CD4-positive, alpha-beta T cell treated with Interleukin-17A for 1 hour (primary cell): ENCODE measurements around the gene CDC40.
A peak's percentile ranks its signal among the peaks of the same experiment; 100 is the strongest.
"Not testable (repeated sequence)": the region's sequence is repeated elsewhere in the genome, so short reads cannot be mapped to it uniquely, and the experiment has no call there.

Experiments used
- DNase-seq: peaks from one replicate; pipeline ENCODE4 v3.0.0-alpha.2; 2020

The CDC40 gene

DNA sequence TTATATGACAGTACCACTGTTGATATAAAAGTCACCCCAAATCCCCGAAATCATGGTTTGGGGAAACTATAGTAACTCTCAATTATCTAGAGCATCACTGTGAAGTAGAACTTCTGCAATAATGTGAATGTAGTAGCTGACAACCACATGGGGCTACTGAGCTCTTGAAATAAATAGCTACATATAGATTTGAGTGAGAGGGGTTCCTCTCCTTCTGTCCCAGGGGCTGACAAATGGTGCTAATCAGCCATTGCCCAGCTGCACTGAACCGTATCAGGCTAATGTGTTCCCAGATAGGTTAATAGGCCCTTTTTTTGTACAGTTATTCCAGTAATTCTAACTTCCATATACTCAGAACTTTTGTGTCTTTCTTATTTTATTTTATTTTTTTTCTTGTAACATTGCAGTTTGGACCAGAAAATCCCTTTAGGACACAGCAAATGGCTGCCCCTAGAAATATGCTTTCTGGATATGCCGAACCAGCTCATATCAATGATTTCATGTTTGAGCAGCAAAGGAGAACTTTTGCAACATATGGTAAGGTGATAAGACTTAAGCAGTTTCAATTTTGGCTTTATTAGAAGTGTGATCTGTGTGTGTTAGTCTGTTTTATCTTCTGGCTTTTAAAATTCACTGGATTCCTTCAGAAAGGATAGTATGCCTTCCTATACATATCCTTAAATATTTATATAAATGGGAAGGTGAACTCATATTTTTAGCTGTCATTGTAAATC is 21.1 kb downstream of the CDC40 start:
- DNase-seq, result no peak

DNA sequence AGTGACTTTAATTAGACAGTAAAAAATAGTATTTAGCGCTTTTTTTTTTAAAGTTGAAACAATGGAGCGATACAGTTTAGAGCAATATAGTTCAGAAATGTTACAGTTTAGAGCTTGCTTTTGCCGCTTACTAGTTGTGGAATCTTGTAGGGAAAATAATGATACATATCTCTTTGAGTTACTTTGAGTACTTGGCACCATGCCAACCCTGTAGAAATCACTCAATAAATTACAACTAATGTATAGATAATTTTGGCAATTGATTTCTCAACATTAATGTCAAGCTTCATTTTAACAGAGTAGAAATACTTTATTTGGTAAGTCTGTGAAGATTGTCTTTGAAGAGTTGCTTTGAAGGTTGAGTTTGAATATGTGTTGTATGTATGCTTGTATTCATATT is 27.4 kb downstream of the CDC40 start:
- no peak for DNase-seq

DNA sequence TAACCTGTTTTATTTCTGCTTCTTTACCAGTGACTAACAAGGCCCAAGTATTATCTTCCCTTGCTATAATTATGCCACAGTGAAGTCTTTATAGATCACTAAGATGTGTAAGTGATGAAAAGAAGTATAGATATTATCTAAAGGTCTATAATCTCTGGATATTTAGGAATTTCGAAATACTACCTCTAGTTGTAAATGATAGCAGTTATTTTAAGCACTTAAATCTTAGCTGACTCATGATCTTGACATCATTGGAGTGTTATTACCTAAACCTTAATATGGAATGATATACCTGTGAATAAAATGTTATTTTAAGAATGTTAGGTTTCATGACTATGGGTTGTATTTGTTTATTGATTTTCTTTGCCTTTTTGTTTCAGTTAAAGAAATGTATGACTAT is 31.5 kb downstream of the CDC40 start:
- no peak for DNase-seq

DNA sequence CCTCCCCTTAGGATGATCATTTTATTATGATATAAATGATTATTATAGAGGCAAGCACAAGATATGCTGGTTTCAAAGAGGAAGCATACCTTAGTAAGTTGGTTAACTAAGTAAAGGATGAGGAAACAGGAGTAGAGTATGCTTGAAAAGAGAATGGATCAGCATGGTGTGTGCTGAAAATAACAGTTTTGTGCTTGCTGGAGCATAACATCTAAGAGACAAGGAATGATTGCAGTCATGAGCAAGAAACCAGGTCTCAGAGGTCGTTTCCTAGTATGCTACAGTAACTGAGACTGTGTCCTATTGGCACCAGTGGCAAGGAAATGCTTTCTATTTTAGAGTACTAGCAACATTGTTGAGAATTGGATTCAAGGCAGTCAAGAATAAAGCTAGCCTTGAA is 34.1 kb downstream of the CDC40 start:
- DNase-seq, result no peak

DNA sequence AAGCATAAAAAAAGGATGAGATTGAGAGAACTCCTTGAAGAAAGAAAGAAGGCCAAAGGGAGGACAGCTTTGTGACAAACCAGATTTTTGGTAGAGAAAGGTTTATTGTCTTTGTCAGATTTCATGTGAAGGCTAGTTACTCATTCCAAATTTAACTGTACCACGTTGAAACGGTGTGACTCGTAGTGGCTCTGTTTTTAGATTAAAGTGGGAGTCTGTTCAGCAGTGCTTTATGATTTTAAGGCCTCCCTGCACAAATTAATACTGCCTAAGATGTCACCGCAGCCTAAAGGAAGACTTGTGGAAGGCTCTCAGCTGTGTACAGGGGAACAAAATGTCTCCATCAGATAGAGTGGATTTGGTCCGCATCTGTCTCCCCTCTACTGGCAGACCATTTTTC is 35.9 kb downstream of the CDC40 start:
- DNase-seq, result no peak

DNA sequence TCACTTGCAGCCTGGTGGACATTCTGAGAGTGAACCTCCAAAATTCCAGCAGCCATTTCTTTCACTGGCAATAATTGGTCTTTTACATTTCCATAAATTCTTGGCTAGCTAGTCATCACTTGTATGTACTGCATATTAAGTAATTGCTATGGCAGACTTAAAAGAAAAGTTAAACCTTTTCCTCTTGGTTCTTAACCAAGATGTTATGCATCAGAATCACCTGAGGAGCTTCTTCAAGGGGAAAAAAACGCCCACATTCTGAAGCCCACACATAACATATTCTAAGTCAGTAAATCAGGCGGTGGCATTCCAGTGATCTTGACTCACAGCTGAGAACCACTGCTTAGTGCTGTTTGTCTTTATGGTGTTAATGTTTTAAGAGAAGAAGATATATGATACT is 37.0 kb downstream of the CDC40 start:
- no peak for DNase-seq

DNA sequence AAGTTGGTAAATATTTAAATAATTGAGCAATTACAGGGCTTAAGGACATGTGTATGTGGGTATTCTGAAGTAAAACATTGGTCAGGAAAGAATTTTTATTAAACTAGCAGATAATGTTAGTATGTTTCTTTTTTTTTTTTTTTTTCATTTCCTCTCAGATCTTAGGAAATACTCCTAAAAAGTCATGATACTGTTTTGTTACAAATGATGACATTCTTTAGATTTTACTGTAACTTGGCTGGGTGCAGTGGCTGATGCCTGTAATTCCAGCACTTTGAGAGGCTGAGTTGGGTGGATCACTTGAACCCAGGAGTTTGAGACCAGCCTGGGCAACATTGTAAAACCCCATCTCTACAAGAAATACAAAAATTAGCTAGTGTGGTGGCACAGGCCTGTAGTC is 41.5 kb downstream of the CDC40 start:
- no peak for DNase-seq

DNA sequence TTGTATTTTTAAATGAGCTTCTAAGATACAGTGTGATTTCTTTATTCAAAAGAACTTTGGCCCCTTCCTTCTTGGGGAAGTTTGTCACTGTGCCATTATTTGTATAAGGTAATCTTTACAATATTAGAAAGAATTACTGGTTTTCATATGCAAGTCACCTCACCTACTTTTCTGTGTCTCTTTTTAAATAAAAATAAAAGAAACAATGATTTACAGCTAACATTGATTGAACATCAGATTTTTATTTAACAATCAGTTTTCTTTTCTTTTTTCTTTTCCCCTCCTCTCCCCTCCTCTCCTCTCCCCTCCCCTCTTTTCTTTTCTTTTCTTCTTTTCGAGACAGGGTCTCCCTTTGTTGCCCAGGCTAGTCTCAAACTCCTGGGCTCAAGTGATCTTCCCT is 46.0 kb downstream of the CDC40 start:
- no peak for DNase-seq

DNA sequence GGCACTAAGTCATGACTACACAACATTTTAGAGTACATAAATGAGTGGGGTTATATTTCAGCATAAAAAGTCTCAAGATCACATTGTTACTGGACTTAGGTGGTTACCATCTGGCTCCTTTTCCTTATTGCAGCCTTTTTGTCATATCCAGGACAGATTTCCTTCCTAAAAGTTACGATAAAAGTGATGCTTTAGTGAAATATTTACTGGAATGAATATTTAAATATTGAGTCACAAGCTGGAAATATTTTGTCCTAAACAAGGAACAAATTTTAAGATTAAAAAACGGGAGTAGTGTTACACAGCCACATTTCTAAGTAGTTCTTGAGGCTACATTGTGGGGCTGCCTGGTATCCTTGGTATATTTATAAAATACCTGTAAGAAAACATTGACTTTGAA is 52.2 kb downstream of the CDC40 start:
- no peak for DNase-seq

DNA sequence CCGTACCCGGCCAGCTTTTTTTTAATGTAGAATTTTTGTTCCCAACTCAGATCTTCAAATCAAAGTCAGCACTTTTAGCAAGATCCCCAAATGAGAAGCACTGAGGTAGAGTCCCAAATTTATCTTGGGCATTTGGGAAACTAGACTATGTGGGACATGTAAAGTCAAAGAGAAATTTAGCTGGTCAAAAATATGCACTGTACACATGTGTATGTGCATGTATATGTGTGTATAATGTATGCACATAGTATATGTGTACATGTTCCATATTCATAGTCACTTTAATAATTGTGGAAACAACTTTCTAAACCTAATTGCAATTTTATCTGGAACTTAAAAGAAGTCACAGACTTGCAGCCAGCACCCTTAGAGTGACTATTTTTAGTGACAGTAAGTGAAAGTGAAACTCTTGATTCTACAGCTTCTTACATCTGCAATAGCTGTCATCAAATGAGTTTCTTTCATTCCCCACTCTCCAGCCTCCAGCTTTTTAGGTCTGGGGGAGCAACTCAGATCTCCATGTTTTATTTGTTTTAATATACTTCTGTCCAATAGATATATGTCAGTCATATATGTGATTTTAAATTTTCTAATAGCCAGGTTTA is 53.6 kb downstream of the CDC40 start:
- DNase-seq, result peak; percentile 22

DNA sequence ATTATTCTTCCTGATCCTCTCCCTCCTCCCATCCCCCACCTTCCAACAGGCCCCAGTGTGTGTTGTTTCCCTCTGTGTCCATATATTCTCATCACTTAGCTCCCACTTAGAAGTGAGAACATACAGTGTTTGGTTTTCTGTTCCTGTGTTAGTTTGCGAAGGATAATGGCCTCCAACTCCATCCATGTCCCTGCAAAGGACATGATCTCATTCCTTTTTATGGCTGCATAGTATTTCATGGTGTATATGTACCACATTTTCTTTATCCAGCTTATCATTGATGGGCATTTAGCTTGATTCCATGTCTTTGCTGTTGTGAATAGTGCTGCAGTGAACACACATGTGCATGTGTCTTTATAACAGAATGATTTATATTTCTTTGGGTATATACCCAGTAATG is 55.8 kb downstream of the CDC40 start:
- not testable (repeated sequence) for DNase-seq

DNA sequence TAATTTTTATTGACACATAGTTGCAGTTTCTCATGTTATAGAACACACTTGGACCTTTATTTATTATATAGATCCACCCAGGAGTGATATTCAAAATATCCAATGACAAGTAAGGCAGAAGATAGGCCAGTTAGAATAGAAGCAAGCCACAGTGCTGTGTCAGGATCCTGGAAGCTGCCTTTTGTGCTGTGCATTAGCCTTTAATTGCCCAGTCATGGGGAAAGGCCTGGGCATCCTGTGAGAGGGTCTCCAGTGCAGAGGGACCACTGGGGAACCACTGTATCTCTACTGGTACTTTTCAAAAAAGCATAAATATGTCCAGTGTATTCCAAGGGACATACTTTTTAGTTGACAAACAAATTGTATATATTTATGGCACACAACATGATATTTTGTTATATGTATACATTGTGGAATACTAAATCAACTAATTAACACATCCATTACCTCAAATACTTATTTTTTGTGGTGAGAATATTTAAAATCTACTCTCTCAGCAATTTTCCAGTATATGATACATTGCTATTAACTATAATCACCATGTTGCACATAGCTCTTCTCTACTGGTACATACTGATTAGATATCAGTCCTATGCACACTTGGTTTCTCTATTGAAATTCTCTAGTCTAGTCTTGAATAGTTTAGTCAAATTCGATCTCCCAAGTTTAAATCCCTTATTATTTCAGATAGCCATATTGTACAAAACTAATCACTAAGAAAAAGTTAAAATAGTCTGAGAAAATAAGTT is 59.5 kb downstream of the CDC40 start:
- no peak for DNase-seq

DNA sequence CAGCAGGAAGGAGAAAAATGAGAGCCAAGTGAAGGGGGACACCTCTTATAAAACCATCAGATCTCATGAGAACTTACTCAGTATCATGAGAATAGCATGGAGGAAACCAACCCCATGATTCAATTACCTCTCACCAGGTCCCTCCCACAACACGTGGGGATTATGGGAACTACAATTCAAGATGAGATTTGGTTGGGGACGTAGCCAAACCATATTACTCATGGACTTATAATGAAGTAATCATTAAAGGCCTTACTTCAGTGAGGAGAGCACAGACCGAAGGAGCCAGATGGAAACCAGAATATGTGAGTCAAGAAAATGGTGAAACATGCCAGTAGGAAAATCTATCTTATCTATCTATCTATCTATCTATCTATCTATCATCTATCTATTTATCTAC is 64.4 kb downstream of the CDC40 start:
- not testable (repeated sequence) for DNase-seq

DNA sequence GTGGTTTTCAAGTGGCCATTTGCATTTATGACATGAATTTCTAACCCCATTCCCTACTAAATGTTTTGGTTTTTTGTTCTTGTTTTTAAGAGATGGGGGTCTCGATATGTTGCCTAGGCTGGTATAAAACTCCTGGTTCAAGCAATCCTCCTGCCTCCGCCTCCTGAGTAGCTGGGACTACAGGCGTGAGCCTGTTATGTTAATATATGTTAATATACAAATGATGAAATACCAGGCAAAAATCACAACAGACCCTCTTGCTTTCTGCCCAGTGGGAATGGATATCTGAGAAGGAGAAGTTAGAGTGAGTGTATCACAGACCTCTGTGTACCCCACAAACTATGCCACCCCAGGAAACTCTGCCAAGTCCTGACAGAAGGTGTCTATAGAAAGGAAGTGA is 66.2 kb downstream of the CDC40 start:
- DNase-seq, result no peak

DNA sequence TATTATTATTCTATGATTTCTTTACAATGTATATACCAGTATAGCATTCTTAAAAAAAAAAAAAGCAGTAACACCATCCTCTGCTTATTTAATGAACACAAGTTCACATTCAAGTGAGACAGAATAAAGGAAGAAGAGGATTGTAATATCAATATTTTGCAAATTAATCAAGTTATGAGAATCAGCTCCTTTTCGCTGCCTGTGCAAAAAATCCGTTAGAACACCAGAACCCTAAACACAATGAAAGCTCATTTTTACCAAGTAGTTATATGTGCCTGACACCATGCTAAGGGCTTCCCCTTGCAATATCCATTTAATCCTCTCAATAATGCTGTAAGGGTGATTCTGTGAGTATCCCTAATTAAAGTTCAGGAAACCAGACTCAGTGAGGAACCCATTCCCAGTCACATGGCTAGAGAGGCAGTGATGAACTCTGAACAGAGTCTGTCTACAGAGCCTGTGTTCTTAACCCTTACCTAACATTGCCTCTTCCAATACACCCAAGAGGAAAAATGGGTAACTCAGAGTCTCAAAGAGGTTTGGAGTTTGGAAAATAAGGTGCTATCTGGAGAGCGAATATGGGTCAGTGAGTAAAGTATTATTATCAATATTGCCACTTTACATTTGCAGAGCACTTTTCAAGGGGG is 66.8 kb downstream of the CDC40 start:
- DNase-seq, result no peak

DNA sequence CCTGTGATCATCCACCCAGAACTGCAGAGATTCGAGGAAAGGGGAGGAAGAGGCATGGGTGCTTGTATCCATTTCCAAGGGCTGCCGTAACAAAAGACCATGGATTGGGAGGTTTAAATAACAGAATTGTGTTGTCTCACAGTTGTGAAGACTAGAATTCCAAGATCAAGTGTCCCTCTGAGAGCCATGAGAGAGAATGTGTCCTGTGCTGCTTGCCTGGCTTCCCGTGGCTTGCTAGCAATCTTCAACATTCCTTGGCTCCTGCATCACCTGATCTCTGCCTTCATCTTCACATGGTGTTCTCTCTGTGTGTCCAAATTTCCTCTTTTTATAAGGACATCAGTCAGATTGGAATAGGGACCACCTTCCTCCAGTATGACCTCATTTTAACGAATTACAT is 69.8 kb downstream of the CDC40 start:
- DNase-seq, result no peak

DNA sequence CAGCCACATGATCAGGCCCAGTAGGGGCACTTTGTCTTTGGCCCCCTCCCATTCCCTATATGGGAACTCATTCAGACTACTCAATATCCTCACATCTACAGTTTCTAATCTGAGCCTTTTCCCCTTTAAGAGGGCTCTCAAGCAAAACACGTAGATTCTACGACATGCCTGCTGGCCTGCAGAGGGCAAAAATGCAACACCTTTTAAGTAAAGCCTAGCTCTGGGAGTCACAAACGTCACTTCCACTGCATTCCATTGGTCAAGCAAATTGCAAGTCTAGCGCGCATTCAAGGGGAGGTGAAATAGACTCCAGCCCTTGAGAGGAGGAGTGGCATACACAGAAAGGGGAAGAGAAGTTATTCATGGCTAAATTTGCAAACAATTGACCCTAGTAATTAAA is 70.6 kb downstream of the CDC40 start:
- no peak for DNase-seq

DNA sequence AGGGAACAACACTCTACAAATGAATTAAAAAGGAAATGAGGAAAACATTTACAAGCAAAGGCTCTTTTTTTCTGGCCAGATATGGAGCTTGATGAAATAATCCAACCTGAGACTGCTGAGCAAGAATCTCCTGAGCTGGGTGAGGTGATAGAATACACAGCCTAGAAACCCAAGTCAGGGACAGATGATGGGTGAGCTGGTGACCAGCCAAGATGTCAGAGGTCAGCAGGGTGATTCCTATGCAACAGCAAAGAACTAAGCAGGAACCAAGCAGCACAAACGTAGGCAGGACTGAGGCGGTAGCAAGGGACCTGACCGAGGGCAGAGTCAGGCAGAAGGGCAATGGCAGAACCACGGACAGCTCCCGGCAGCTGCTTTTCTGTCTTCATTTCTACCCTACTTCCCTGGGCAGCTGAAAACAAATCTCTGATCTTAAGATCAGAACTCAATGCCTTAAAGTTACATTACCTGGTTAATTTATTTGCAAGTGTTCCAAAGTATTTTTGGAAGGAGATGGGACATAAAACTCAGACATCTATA is 75.1 kb downstream of the CDC40 start:
- no peak for DNase-seq

DNA sequence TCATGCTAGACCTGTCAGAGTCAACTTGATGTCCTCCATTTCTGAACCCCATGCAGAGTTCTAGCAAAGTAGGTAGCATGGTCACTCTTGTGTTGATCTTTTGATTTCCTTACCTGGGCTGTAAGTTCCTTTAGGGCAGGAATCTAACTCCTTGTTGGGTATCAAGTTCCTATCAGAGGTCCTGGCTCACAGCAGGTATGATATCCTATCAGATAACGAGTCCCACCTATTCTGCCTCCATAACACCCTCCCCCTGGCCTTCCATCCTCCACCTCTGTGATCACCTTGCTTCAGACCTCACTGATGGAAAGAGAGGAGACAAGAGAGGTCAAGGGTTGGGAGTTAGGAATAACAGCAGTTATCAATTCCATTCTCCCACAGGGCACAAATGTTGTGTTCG is 76.1 kb downstream of the CDC40 start:
- no peak for DNase-seq

DNA sequence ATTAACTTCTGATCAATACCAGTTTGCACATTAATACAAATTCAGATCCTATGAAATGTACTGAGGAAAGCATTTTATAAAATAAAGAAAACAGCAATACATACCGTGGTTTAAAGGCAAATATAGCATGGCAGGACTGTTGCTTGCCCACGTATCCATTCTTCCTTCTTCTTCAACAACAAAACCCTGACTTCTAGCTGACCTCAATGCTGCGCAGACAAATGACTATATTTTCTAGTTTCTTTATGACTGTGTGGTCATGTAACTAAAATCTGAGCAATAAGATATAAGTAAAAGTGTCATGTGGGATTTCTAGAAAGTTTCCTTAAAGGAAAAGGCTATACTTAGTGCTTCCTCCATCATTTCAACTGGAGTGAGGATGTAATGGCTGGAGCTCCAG is 85.0 kb downstream of the CDC40 start:
- no peak for DNase-seq

DNA sequence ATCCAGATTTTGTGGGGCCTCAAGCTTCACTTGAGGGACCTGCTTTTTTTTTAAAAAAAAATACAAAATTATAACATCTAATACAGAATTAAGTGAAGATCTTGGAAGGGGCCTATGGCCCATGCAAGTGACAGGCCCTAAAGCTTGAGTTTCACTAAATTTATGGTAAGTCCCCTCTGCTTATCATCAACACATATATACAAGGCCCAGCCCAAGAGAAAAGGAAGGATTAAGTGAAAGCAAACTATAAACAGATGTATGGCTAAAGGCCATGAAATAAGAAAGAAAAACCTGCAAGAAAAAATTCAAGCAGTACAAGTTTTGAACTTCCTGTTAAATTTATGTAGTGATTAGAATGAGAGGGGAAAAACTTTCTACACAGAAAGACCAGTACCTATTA is 86.8 kb downstream of the CDC40 start:
- no peak for DNase-seq

DNA sequence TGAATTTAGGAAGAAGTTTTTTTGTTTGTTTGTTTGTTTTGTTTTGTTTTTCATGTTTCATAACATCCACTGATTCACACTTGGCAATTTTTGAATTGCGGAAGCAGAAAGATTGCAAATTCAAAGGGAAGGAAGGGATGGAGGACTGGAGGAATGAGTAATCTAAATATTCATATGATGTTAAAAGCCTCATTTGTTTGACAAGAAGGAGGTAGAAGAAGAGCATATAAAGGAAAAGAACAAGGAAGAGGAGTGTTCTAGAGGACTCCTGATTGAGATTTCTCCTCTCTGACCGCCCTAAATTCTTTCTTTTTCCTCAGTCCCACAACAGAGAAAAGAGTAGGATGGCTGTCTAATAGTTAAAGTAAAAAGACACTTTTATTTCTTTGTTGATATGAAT is 89.4 kb downstream of the CDC40 start:
- DNase-seq, result no peak

DNA sequence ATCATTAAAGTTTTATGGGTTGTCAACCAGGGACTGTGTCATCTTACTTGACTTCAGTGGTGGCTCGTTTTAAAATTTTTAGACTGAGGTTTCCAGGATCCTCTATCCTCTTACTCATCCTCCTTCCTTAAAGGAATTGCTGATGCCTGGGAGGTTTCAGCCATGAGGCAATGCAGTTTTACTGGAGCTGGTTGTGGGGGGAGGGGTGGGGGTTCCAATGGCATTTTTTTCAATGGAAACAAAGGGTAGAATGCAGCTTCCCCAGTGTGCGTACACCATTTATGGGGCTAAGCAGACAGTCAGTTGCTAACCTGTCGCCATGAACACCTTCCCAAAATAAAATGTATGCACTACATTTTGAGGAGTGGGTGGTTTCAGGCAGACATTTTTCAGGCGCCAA is 89.9 kb downstream of the CDC40 start:
- no peak for DNase-seq

DNA sequence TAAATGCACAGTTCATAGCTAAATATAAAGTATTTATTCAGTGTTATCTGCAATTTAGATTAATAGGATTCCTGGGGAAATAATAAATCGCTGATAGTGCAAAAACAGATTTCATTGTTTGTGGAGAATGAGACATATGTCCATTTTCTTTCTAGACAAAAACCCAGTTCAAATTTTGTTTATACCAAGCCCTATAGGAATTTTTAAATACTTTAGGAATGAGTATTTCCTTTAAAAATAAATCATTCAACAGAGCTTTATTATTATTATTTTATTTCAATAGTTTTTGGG is 91.5 kb downstream of the CDC40 start:
- no peak for DNase-seq
